HCT116 (cell line): Measurements from ENCODE around the gene RMI2. TPM values are rescaled to one million over a fixed set of nuclear protein-coding genes. Genes with fewer than 3 reads are reported as not detected.

Experiments
- ATAC-seq: fragments of 200-7000 bp; cut with Tn5 transposase; 2 replicates; pipeline ENCODE4 v1.9.1; 2020; ENCODE audit warnings: mild to moderate bottlenecking, moderate library complexity
- BruUV-seq: library from RNA; stranded (reverse); fragments of 400-500 nt; replicated peaks from 2 replicates; lab custom pipeline; 2021; lab: Mats Ljungman, UMichigan
- CTCF ChIA-PET: fragments of 300-600 bp; sonication (Branson Sonifier 250); formaldehyde crosslinking; loops from one replicate; lab custom pipeline; 2021; ENCODE audit warnings: antibody characterized with exemption; lab: Charles Lee
- POLR2A ChIA-PET: fragments of 300-600, 350-600 bp; sonication (Branson Sonifier 250); formaldehyde crosslinking; loops from one replicate; lab custom pipeline; 2021; ENCODE audit warnings: antibody characterized with exemption; lab: Charles Lee
- RAD21 ChIA-PET, 2 experiments: fragments of 300-600 bp; sonication (Branson Sonifier 250); formaldehyde crosslinking; loops; one replicate each; lab custom pipeline; 2023; ENCODE audit warnings: low total read pairs in 2 of 2; ENCODE audit not compliant: uncharacterized antibody in 2 of 2, unreplicated experiment in 2 of 2, low non-redundant PET in 1 of 2; lab: Charles Lee
- DNase-seq: peaks from one replicate; pipeline ENCODE4 v3.0.0-alpha.2; 2010; ENCODE audit warnings: low read depth, low spot score
- H2AFZ ChIP-seq: fragments of 200-600 bp; shearing (Covaris generic), sonication (generic); 2 replicates; pipeline ENCODE4 v1.6.1; 2017; ENCODE audit warnings: low read depth, mixed run types, mixed read lengths, antibody characterized with exemption, low read length; ENCODE audit not compliant: poor library complexity, severe bottlenecking
- H3K27ac ChIP-seq: 2 replicates; pipeline ENCODE4 v1.5.1; 2012; ENCODE audit warnings: low read depth, low read length
- H3K27me3 ChIP-seq: fragments of 200-600 bp; sonication (generic); 2 replicates; pipeline ENCODE4 v1.6.1; 2016; ENCODE audit warnings: mixed run types, low read length, mixed read lengths; ENCODE audit not compliant: insufficient read depth
- H3K36me3 ChIP-seq, 2 experiments: fragments of 200-500 bp in 1 of 2; fragments of 200-600 bp in 1 of 2; sonication (Bioruptor generic) in 1 of 2; sonication (generic) in 1 of 2; 2 replicates each; pipeline versions ENCODE4 v1.5.1 to v1.6.1; 2014 to 2016; ENCODE audit warnings: low read length in 2 of 2, inconsistent platforms in 1 of 2, mixed read lengths in 1 of 2, mixed run types in 1 of 2; ENCODE audit not compliant: insufficient read depth in 2 of 2, control insufficient read depth in 1 of 2
- H3K4me1 ChIP-seq, 2 experiments: fragments of 200-600 bp in 1 of 2; sonication (generic) in 1 of 2; 2 replicates each; pipeline versions ENCODE4 v1.5.1 to v1.6.1; 2012 to 2017; ENCODE audit warnings: low read length in 2 of 2, inconsistent platforms in 1 of 2, mild to moderate bottlenecking in 1 of 2, mixed read lengths in 1 of 2, mixed run types in 1 of 2, moderate library complexity in 1 of 2; ENCODE audit not compliant: insufficient read depth in 2 of 2, control insufficient read depth in 1 of 2
- H3K4me2 ChIP-seq: fragments of 200-600 bp; sonication (generic); 2 replicates; pipeline ENCODE4 v1.6.1; 2017; ENCODE audit warnings: mixed run types, low read length, mixed read lengths
- H3K4me3 ChIP-seq, 2 experiments: fragments of 200-600 bp in 1 of 2; sonication (generic) in 1 of 2; replicated peaks in 1 of 2; 2 replicates each; pipeline ENCODE4 v1.5.1; 2011 to 2016; ENCODE audit warnings: low read length in 2 of 2, control low read depth in 1 of 2, low read depth in 1 of 2, mild to moderate bottlenecking in 1 of 2, mixed read lengths in 1 of 2, mixed run types in 1 of 2
- H3K79me2 ChIP-seq: fragments of 200-600 bp; sonication (generic); 2 replicates; pipeline ENCODE4 v1.6.1; 2017; ENCODE audit warnings: mild to moderate bottlenecking, mixed run types, low read length, moderate library complexity, mixed read lengths; ENCODE audit not compliant: insufficient read depth
- H3K9ac ChIP-seq: fragments of 200-600 bp; sonication (generic); 2 replicates; pipeline ENCODE4 v1.6.1; 2016; ENCODE audit warnings: low read length, mixed read lengths
- H3K9me2 ChIP-seq: fragments of 200-600 bp; sonication (generic), shearing (Covaris generic); 2 replicates; pipeline ENCODE4 v1.6.1; 2017; ENCODE audit warnings: mixed run types, mild to moderate bottlenecking, moderate library complexity; ENCODE audit not compliant: insufficient read depth
- H3K9me3 ChIP-seq, 2 experiments: fragments of 200-500 bp in 1 of 2; fragments of 200-600 bp in 1 of 2; sonication (Bioruptor generic) in 1 of 2; sonication (generic) in 1 of 2; 2 replicates each; pipeline ENCODE4 v1.6.1; 2014 to 2017; ENCODE audit warnings: low read length in 2 of 2, mixed read lengths in 2 of 2, inconsistent platforms in 1 of 2, low read depth in 1 of 2, mild to moderate bottlenecking in 1 of 2, mixed run types in 1 of 2, moderate library complexity in 1 of 2; ENCODE audit not compliant: control insufficient read depth in 1 of 2, insufficient read depth in 1 of 2
- H4K20me1 ChIP-seq: fragments of 200-600 bp; sonication (generic), shearing (Covaris generic); 2 replicates; pipeline ENCODE4 v1.6.1; 2017; ENCODE audit warnings: mixed run types, mild to moderate bottlenecking, moderate library complexity; ENCODE audit not compliant: insufficient read depth
- EZH2 ChIP-seq: fragments of 200-600 bp; sonication (generic); IDR thresholded peaks from 2 replicates; pipeline ENCODE4 v1.6.1; 2017; ENCODE audit warnings: antibody characterized with exemption, mixed run types
- EZH2phosphoT487 ChIP-seq: fragments of 200-600 bp; IDR thresholded peaks from 2 replicates; pipeline ENCODE4 v1.6.1; 2018; ENCODE audit warnings: antibody characterized with exemption, borderline replicate concordance
- JUND ChIP-seq: IDR thresholded peaks from 2 replicates; pipeline ENCODE4 v1.6.1; 2012
- POLR2A ChIP-seq: IDR thresholded peaks from 2 replicates; pipeline ENCODE4 v1.7.0; 2011; ENCODE audit warnings: borderline replicate concordance; ENCODE audit not compliant: insufficient read depth, insufficient read length; ENCODE audit errors: extremely low read depth
- POLR2AphosphoS5 ChIP-seq: IDR thresholded peaks from 2 replicates; pipeline ENCODE4 v1.6.1; 2011; ENCODE audit warnings: mild to moderate bottlenecking, low read depth, low read length, moderate library complexity
- SP1 ChIP-seq: IDR thresholded peaks from 2 replicates; pipeline ENCODE4 v1.6.1; 2012; ENCODE audit warnings: low read depth
- SRF ChIP-seq: IDR thresholded peaks from 2 replicates; pipeline ENCODE4 v1.6.1; 2012; ENCODE audit warnings: low read depth
- TCF7L2 ChIP-seq: IDR thresholded peaks from 2 replicates; pipeline ENCODE4 v1.7.0; 2011; ENCODE audit warnings: borderline replicate concordance, inconsistent platforms; ENCODE audit not compliant: insufficient read depth, insufficient read length; ENCODE audit errors: extremely low read depth
- YY1 ChIP-seq: IDR thresholded peaks from 2 replicates; pipeline ENCODE4 v1.6.1; 2011; ENCODE audit warnings: low read length, low read depth, moderate library complexity, mild to moderate bottlenecking; ENCODE audit not compliant: insufficient replicate concordance; ENCODE audit errors: extremely low read depth
- ZFX ChIP-seq: fragments of 450-650 bp; IDR thresholded peaks from 2 replicates; pipeline ENCODE4 v1.6.1; 2017
- intact Hi-C: fragments of 100-400 bp; cut with micrococcal nuclease; formaldehyde crosslinking; loops from 2 replicates; pipeline ENCODE4 v1.10.0; 2022
- total RNA-seq: library from RNA; stranded (reverse); gene quantifications from one replicate; pipeline ENCODE4 v1.2.1, GENCODE V29; 2021; ENCODE audit not compliant: unreplicated experiment
- TF ChIP-seq, protein P1 (sequence below): IDR thresholded peaks from 2 replicates; pipeline ENCODE4 v1.6.1; 2011; ENCODE audit warnings: mild to moderate bottlenecking, low read length, moderate library complexity; ENCODE audit not compliant: insufficient replicate concordance; ENCODE audit errors: extremely low read depth
- TF ChIP-seq, protein P2 (sequence below): IDR thresholded peaks from 2 replicates; pipeline ENCODE4 v1.6.1; 2012

Gene RMI2
- total RNA-seq, 1 experiment from 2014 or later, result 19.9 TPM

DNA sequence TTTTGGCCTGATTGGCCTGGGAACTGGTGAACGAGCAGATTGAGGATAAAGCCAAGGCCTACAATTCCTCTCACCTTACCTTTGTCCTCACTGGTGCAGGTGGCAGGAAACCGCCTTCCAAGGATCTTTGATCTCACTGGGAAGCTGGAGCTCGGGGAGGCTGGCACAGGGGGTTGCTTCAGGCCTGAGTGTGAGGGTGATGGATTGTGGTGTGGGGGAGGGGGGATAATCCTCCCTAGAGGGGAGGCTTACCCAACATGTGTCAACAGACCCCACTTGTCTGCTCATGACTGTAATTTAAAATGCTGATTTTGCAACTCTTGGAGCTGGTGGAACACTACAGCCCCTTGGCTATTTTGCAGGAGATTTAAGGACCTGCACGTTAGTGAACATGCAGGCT, 4.5 kb upstream of the RMI2 start (continued):
- TF ChIP-seq, protein P1, sequence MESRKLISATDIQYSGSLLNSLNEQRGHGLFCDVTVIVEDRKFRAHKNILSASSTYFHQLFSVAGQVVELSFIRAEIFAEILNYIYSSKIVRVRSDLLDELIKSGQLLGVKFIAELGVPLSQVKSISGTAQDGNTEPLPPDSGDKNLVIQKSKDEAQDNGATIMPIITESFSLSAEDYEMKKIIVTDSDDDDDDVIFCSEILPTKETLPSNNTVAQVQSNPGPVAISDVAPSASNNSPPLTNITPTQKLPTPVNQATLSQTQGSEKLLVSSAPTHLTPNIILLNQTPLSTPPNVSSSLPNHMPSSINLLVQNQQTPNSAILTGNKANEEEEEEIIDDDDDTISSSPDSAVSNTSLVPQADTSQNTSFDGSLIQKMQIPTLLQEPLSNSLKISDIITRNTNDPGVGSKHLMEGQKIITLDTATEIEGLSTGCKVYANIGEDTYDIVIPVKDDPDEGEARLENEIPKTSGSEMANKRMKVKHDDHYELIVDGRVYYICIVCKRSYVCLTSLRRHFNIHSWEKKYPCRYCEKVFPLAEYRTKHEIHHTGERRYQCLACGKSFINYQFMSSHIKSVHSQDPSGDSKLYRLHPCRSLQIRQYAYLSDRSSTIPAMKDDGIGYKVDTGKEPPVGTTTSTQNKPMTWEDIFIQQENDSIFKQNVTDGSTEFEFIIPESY, result no peak
- no peak for TF ChIP-seq JUND
- TF ChIP-seq POLR2AphosphoS5, result no peak
- no peak for TF ChIP-seq POLR2A
- TF ChIP-seq SRF, result no peak
- TF ChIP-seq ZFX, result no peak
- TF ChIP-seq, protein P2, sequence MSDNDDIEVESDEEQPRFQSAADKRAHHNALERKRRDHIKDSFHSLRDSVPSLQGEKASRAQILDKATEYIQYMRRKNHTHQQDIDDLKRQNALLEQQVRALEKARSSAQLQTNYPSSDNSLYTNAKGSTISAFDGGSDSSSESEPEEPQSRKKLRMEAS, result no peak

GRCh38 chr16:11341371-11341770, 3.9 kb upstream of the RMI2 start:
- ChIA-PET CTCF (no interaction called here), POLR2A (no interaction called here), RAD21 (no interaction called here)
- DNase-seq (no peak), ATAC-seq (no peak)
- no TSS peak for BruUV-seq
- Histone ChIP-seq H3K79me2 (peaks cover 5% of the 10 kb centered on the region; the same call in 1 of the 2 replicates), H3K27ac (no peak overlapping the region), H3K36me3 (no peaks in the 10 kb centered on the region), H3K27me3 (no peaks in the 10 kb centered on the region), H3K9me2 (no peaks in the 10 kb centered on the region), H3K4me1 (peaks cover 0 to 23% of the 10 kb centered on the region in 2 experiments; a peak in 3 of 4 replicates), H3K9me3 (no peaks in the 10 kb centered on the region), H3K9ac (no peak overlapping the region), H4K20me1 (no peaks in the 10 kb centered on the region), H3K4me2 (no peak overlapping the region), H3K4me3 (no peak overlapping the region), H2AFZ (no peak overlapping the region)
- TF ChIP-seq SP1 (no peak), POLR2AphosphoS5 (no peak), TCF7L2 (no peak), EZH2 (no peak), YY1 (no peak), EZH2phosphoT487 (no peak)
- TF ChIP-seq, protein P1, result no peak
- intact Hi-C loops, result no loop called here
